ENCODE data around the gene KRT76. TPM values are rescaled to one million over a fixed set of nuclear protein-coding genes. Genes with fewer than 3 reads are reported as not detected.

KRT76 gene
- total RNA-seq, 1 donor from 2014 or later, result not detected

DNA sequence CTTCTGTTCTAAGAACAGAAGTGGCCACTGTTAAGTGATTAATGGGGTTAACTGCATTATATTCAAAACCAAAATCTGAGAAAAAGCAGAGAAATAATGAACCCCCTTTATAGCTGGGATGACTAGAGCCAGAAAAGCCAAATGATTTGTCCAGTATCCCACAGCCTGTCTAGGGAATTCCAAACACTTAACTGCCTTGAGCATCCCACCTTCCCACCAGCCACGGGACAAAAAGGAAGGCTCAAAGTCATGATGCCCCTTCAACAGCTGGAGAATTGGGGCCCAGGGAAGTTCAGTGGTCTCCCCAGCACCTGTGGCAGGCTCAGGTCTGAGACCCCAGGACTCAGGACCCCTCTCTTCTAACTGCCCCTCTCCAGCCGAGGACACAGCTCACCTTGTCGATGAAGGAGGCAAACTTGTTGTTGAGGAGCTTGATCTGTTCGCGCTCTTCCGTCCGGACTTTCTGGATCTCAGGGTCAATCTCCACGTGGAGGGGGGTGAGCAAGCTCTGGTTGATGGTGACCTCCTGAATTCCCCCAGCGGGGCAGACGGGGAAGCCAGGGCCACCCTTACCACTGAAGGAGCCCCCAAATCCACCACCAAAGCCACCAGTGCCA, 36.2 kb upstream of the KRT76 start:
- no peak for DNase-seq (ENCODE audit: low read depth)

DNA sequence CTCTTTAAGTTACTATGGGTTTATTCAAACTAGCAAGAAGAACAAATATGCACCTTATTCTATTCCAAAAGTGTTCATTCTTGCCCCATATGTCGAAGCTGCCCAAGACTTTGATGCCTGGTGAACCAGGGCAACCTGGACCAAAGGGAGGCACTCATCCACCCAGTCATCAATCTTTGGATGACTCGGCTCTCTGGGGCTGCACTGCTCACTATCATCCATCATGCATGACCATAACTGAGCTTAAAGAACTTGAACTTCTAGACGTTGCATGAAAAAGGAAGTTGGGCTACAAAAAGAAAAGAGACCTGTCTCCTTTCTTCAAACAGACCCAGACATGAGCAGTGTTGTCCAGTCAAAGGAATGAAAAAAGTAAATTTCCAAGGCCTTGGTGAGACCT, 35.6 kb upstream of the KRT76 start:
- DNase-seq (ENCODE audit: low read depth), result peak; percentile 13

DNA sequence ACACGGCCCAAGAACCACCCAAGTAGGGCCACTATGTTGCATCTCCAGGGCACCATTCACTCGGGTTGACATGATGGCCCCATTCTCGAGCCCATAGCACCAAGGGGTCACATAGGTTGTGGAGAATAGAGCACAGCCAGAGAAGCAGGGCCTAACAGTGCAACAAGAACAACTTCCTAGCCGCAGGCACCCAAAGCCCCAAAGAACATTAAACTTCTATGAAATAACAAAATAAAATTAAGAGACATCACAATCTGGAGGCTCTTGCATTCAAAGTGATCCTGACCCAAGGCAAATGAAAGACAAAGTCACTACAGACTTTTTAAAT, 34.9 kb upstream of the KRT76 start:
- DNase-seq (ENCODE audit: low read depth), result no peak

DNA sequence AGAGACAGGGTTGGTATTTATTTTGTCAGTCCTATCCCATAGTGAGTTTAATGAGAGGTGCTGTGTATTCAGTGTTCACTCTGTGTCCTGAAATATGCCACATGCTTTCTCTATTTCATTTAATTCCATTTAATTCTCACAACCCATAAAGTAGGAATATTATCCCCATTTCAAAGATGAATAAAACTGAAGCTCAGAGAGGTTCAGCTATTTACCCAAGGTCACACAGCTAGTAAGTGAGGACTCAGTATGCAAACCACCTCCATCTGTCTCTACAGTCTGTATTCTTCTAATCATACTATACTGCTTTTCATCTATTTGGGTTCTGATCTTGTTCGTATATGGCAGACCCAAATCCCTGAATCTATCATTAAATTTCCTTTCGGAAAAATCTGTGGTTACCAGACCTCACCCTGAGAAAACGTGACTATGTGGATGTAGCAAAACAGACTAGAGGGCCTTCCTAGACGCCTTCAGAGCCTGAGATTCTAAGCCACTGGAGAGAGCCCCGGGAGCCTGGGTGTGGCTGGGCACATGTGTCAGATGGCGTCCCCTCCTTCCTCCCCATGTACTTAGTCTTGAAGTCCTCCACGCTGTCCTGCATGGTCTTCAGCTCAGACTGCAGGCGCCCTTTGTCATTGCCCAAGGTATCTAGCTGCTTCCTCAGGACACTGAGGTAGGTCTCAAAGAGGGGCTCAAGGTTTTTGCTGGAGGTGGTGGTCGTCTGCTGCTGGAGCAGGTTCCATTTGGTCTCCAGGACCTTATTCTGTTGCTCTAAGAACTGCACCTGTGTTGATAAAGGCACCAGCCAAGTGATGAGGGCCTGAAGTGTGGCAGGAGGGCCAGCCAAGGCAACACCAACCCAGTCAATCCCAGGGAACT, 34.3 kb upstream of the KRT76 start:
- no peak for DNase-seq (ENCODE audit: low read depth)

DNA sequence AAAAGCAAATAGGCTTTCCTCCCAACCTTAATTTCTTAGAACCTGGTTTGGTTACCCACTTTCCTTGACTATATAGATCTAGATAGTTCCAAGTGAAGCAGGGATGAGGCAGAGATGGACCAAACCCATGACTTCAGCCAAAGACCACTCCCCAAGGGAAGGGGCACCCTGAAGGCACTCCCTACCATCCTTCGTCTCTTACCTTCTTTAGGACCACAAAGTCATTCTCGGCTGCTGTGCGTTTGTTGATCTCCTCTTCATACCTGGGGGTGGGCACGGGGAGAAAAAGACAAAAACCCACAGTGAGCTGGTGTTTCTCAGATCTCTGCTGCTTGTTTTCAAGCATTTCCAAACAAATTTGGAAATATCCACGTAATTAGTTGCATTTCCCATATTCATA, 33.4 kb upstream of the KRT76 start:
- DNase-seq (ENCODE audit: low read depth), result no peak

DNA sequence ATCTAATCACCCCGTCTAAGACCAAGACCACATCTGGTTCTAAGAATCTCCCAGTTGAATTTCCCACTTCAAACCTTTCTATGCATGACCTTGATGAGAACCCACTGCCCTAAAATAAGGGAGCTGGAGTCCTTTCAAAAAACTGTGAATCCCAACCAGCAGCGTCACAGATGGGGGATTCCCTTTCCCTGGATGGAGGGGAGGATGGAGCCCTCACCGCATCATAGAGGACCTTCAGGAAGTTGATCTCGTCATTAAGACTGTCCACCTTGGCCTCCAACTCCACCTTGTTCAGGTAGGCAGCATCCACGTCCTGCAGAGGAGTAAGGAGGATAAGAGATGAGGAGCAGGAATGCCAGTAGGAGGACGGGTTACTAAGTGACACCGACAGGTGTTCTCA, 32.0 kb upstream of the KRT76 start:
- DNase-seq (ENCODE audit: low read depth), result no peak

DNA sequence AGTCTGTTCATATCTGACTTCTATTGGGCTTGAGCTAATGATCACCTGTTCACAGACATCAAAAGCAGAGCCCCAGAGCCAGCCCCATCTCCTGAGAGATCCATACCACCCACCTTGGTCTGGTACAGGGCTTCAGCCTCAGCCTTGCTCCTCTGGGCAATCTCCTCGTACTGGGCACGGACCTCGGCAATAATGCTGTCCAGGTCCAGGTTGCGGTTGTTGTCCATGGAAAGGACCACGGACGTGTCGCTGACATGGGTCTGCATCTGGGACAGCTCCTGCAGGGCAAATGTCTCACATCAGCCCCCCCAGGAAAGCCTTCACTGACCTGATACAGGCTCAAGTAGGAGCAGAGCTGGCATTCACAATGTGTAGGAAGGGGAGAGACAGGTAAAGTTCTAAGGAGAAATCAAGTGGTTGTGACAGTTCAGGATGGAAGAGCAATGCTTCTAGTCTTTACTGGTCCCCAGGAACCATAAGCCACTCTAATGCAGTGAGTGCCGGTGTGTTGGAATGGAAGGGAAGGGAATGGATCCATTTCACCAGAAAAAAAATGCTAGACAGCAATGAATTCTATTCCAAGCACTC, 31.5 kb upstream of the KRT76 start:
- DNase-seq (ENCODE audit: low read depth), result no peak

DNA sequence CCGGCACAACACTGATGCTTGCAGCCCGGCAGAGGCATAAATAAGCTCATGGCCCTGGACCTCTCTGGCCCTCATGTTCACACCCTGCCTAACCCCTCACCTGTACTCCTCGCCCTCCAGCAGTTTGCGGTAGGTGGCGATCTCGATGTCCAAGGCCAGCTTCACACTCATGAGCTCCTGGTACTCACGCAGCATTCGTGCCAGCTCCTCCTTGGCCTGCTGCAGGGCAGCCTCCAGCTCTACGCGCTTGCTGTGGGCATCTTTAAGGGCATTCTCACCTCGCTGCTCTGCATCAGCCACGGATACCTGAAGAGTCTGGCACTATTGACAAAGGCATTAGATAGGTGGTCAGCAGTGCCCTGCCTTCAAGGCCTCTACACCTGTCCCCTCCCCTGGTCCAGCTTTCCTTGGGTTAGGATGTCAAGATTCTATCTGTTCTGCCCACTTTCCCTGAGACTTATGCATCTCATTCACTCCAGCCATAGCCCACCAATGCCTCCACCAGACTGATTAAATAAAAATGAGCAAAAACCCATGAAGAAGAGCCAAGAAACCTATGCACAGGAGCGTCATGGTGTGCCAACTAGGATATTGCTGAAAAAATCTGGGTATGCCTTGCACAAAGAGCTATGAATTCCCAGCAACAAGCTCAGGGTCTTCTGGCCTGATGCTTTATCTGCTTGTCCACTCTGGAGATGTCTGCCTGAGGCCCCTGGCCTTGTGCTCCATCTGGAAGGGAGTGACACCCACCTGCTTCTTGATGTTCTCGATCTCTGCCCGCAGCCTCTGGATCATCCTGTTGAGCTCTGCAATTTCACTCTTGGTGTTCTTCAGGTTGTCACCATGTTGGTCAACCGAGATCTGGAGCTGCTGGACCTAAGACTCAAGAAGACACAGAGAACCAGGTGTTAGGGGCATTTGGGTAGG, 30.7 kb upstream of the KRT76 start:
- no peak for DNase-seq (ENCODE audit: low read depth)

DNA sequence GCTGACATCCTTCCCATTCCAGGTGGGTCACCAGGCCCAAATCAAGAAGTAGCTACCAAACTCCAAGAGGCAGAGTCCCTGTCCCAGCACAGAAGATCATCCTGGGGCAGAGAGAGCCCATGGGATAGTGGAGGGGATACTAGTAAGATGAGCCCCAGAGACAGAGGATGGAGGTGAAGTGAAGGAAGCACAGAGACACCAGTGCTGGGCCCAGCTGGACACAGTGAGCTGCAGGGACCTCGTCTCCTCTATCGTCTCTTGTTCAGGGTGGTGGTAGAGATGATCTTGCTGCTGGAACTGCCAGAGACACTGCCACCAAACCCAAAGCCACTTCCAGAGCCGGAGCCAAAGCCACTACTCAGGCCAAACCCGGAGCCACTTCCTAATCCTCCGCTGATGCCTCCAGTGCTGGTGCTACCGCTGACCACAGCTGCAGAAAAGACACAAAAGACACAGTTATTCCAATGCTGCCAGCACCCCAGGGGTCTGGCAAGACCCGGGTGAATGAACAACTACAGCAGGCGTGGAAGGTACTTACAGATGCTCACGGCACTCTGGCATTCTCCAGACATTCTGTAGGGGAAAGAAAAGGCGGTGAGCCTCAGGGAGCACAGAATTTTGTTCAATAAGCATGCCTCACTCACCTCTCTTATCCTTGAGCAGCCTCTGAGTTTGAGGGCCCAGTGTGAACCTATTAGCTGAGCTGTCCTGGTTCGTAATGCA, 29.8 kb upstream of the KRT76 start:
- DNase-seq (ENCODE audit: low read depth), result no peak

DNA sequence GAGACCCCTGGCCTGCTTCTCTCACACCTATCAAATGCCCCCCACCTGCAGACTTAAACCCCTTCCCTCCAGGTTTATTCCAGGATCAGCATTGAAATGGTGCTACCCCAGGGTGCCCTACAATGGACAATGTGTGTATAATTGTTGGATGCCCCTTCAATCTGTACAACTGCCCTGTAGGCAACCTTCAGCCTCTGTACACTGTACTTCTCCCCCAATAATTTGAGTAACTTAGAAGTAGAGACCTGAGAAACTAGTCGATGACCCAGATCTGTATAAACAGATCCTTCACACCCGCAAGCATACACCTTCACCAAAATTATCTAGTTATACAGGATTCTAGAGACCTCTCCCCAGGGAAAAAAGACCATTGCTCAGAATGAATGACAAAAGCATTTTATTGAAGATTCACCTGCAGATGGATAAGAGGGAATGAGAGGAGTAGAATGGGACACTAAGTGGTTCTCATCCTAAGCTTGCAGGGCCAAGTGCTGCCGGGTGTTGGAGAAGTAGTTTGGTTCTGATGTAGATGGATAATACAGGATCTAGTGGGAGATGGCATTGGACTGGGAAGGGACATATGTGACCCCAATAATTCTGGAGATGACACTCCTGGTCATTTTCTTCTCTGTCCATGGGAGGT, 29.1 kb upstream of the KRT76 start:
- no peak for DNase-seq (ENCODE audit: low read depth)

DNA sequence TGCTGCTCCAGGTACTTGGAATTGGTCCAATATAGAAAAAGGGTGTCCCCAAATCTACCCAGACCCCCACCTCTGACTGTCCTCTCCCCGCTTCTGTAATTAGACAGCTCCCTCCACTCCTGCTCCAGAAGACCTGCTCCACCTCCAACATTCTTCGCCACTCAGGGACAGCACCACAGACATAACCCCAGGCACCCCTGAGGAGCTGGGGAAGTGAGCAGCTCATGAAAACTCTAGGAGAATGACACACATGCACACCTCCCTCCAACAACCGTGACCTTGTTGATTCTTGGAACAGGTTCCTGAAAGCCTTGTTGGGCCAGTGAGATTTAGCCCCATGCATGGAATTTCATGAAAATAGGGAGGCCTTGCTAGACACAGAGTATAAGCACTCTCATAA, 28.6 kb upstream of the KRT76 start:
- no peak for DNase-seq (ENCODE audit: low read depth)

DNA sequence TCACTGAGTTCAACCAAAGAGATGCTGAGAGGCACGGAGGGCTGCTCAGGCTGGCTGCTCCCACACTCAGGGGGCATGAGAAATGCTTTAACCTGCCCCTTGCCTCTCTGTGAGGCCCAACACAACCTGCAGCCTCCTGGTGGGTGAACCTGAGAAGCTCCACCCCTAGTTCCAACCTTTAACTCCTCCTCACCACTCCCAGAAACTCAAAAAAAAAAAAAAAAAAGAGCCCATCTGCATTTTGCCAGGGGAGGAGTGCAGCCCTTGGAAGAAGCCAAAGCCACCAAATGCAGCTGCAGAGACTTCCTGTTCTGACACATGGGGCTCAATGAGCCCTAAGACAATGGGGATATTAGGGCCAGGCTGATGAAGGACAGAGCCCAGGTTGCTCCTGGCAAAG, 27.9 kb upstream of the KRT76 start:
- DNase-seq (ENCODE audit: low read depth), result no peak

DNA sequence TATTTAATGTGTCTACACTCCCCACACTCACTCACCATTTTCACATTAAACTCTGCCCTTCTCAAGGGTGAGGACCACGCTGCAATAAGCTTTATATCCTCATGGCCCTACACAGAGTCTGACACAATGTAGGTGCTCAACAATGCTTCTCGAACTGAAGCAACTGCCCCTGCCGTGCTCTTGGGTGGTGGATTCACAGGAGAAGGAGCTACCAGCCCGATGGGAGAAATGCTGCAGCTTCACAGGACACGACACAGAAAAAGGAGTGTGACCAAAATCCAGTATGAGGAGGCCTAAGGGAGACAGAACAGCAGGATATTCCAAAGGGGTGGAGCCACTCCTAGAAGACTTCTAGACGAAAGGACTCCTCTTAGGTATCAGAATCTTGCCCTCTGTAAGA, 25.3 kb upstream of the KRT76 start:
- no peak for DNase-seq (ENCODE audit: low read depth)

DNA sequence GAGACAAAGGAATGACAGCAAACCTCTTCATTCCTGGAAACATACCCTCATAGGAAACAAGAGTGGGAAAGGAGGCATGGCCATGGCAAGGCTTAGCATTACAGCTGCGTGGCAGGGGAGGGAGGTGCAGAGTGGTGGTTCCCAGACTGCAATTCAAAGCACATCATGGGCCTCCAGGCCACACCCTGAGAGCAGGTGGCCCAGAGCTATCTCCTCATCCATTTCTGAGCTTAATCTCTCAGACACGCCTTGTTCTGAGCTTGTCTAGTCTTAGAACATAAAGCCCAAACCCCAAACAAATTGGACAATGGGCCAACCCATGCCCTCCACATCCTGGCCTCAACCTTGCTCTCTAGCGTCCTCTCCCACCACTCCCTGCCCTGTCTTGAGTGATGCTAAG, 24.6 kb upstream of the KRT76 start:
- no peak for DNase-seq (ENCODE audit: low read depth)

DNA sequence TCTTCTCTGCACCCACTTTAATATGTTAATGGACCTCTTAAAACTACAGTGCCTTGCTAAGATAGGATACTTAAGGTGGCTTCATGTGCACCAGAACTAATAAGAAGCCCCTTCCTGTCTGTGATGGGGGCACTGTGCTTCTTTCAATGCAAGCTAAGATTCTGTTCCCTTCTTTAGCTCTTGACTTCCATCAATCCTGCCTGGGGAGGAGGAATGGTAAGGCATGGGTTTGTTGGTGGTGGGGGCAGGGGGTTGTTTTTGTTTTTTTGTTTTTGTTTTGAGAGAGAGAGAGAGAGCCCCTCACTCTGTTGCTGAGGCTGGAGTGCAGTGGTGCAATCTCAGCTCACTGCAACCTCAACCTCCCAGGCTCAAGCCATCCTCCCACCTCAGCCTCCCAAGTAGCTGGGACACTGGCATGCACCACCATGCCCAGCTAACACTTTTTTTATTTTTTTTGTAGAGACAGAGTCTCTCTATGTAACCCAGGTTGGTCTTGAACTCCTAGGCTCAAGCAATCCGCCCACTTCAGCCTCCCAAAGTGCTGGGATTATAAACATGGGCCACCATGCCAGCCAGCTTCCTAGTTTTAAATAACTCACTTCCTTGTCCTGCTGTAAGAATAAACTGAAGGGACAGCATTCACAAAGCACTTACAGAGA, 23.2 kb upstream of the KRT76 start:
- DNase-seq (ENCODE audit: low read depth), result no peak

DNA sequence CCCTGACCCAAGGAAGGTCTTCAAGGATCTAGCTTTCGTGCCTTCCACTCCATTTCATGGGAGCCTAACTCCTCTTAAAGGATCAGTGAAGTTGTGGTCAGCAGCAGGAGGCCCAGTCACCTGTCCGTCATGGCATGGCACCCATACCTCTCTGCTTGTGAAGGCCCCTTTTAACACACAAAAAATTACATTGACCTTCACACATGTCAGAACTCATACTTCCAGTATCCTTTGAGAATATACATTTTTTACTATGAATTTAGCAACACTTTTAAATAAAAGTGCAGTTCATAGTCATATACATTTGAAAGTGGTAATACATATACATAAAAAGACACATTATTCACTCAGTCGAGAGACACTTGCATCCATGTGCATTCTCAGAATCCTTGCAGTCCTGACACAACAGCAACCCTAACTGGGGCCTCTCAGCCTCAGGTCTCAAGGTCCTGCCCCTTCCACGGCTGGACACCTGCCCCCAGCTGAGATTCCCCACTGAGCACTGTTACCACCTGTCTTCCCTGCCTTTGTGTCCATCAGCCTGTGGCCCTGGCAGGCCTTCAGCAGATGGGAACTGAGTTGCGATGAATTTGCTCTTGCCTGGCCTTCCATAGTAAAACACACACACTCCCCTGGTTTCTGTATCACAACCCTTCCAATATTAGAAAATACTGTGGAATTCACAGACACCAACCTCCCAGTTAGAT, 22.5 kb upstream of the KRT76 start:
- no peak for DNase-seq (ENCODE audit: low read depth)

DNA sequence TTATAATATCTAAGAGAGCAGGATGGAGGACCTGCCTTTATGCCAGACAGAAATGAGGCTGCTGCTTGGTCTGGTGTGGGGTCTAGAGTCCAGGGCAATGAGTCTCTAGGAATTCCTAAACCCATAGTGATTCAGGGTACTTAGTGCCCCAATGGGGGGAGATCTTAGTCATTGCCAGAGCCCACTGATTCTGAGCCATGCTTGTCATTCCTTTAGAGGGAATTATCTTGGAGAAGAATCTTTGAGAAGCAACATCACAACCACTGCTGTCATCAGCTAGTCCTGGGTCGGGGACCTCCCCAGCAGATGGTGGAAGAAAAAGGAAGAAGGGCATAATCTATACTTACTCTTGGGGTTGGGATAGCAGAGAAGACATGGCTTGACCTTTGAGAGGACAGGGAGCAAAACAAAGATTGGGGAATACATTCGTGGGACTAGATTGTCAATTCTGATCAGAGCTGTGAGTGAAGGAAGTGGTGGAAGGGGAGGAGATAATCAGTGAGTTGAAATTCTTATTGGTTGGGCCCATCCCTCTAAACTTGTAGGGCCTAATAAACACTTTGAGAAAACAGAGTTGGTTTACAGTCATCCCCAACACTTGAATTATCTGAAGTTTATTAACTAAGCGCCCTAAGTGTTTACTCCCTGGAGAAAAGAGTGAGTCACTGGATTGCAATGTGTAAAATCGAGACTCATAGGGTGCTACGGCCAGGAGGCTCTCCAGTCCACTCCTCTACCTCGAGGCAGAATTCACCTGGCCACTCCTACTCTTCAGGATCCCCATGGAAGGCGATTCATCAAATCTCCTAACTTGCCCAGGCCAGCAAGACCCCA, 21.7 kb upstream of the KRT76 start:
- peak; percentile 93 for DNase-seq (ENCODE audit: low read depth)

DNA sequence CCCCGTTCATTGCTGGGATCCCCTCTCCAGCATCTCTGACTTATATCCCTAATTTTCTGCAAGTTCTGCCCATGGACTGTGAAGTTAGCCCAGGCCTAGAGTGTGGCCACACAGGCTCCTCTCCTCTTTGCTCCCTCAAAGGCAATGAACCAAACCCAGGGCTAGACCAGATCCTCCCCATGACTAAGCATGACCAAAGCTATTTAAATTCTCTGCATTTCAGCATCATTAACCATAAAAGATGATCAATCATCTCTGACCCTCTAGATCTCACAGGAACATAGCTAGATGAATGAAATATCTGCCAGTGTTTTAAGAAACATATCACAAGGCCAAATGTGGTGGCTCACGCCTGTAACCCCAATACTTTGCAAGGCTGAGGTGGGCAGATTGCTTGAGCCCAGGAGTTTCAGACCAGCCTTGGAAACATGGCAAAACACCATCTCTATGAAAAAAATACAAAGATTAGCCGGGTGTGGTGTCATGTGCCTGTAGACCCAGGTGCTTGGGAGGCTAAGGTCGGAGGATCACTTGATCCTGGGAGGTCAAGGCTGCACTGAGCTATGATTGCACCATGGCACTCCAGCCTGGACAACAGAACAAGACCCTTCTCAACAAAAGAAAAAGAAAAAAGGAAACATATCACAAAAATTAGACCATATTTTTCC, 21.0 kb upstream of the KRT76 start:
- DNase-seq (ENCODE audit: low read depth), result peak; percentile 73

Measured in renal cortical epithelial cell (primary cell).